GM23338 (cell line): ENCODE data around the gene STARD3. TPM values are rescaled to one million over a fixed set of nuclear protein-coding genes. Genes with fewer than 3 reads are reported as not detected.

Source experiments
- ATAC-seq: fragments of 200-7000 bp; cut with Tn5 transposase; 3 replicates; pipeline ENCODE4 v1.9.1; 2020
- DNase-seq: peaks from one replicate; pipeline ENCODE4 v3.0.0-alpha.2; 2015; ENCODE audit warnings: low spot score
- H2AFZ ChIP-seq: fragments of 200-600 bp; sonication (generic); 2 replicates; pipeline ENCODE4 v1.8.0; 2016; ENCODE audit warnings: antibody characterized with exemption, mild to moderate bottlenecking, moderate library complexity
- H3F3A ChIP-seq: fragments of 200-600 bp; sonication (generic); replicated peaks from 2 replicates; pipeline ENCODE4 v1.8.0; 2017; ENCODE audit warnings: antibody characterized with exemption, mixed run types, low read depth
- H3K27ac ChIP-seq: fragments of 200-600 bp; sonication (generic); 2 replicates; pipeline ENCODE4 v1.6.1; 2016; ENCODE audit warnings: low read depth
- H3K27me3 ChIP-seq: fragments of 200-600 bp; sonication (generic); 2 replicates; pipeline ENCODE4 v1.8.0; 2016; ENCODE audit warnings: mild to moderate bottlenecking, mixed run types, moderate library complexity; ENCODE audit not compliant: insufficient read depth
- H3K36me3 ChIP-seq: fragments of 200-600 bp; sonication (generic); 2 replicates; pipeline ENCODE4 v1.8.0; 2016; ENCODE audit warnings: mild to moderate bottlenecking; ENCODE audit not compliant: insufficient read depth
- H3K4me1 ChIP-seq: fragments of 200-600 bp; sonication (generic); 2 replicates; pipeline ENCODE4 v1.8.0; 2016; ENCODE audit warnings: mild to moderate bottlenecking, moderate library complexity; ENCODE audit not compliant: insufficient read depth
- H3K4me2 ChIP-seq: fragments of 200-600 bp; sonication (generic); 2 replicates; pipeline ENCODE4 v1.7.1; 2017; ENCODE audit warnings: mixed run types
- H3K4me3 ChIP-seq: fragments of 200-600 bp; sonication (generic); 2 replicates; pipeline ENCODE4 v1.6.1; 2016; ENCODE audit warnings: mixed run types
- H3K79me2 ChIP-seq: fragments of 200-600 bp; sonication (generic); replicated peaks from 2 replicates; pipeline ENCODE4 v1.8.0; 2017; ENCODE audit warnings: mild to moderate bottlenecking; ENCODE audit not compliant: insufficient read depth
- H3K9me2 ChIP-seq: fragments of 200-600 bp; sonication (generic); 2 replicates; pipeline ENCODE4 v1.8.0; 2017; ENCODE audit not compliant: insufficient read depth
- H4K20me1 ChIP-seq: fragments of 200-600 bp; sonication (generic); replicated peaks from 2 replicates; pipeline ENCODE4 v1.8.0; 2017; ENCODE audit warnings: mild to moderate bottlenecking; ENCODE audit not compliant: insufficient read depth
- H3K27ac Mint-ChIP-seq: 2 replicates; pipeline ENCODE4 v1.8.0; 2020; ENCODE audit warnings: inconsistent platforms, mild to moderate bottlenecking, moderate library complexity, mixed read lengths
- H3K27me3 Mint-ChIP-seq: 3 replicates; pipeline ENCODE4 v1.8.0; 2022; ENCODE audit warnings: low read depth, mild to moderate bottlenecking, moderate library complexity, mixed read lengths, inconsistent platforms; ENCODE audit not compliant: insufficient read depth, poor library complexity
- H3K36me3 Mint-ChIP-seq: 3 replicates; pipeline ENCODE4 v1.8.0; 2021; ENCODE audit warnings: low read depth, mild to moderate bottlenecking, inconsistent platforms, moderate library complexity, mixed read lengths
- H3K4me1 Mint-ChIP-seq: 3 replicates; pipeline ENCODE4 v1.8.0; 2020; ENCODE audit warnings: mild to moderate bottlenecking, inconsistent platforms, mixed read lengths
- H3K4me3 Mint-ChIP-seq: 3 replicates; pipeline ENCODE4 v1.8.0; 2021; ENCODE audit warnings: moderate library complexity, mild to moderate bottlenecking, inconsistent platforms, mixed read lengths
- H3K9me3 Mint-ChIP-seq: 3 replicates; pipeline ENCODE4 v1.8.0; 2020; ENCODE audit warnings: moderate library complexity, mild to moderate bottlenecking, inconsistent platforms, mixed read lengths
- CREB1 ChIP-seq: fragments of 250-450 bp; sonication (Bioruptor Pico); IDR thresholded peaks from 2 replicates; pipeline ENCODE4 v1.5.0; 2020; ENCODE audit warnings: low read depth, mild to moderate bottlenecking, moderate library complexity
- CTCF ChIP-seq, 2 experiments: fragments of 200-600 bp in 1 of 2; sonication (generic) in 1 of 2; conservative IDR thresholded peaks; 2 replicates each; pipeline versions ENCODE4 v1.5.1 to v1.6.1; 2016 to 2017; ENCODE audit warnings: antibody characterized with exemption in 2 of 2, low read depth in 2 of 2, mild to moderate bottlenecking in 2 of 2, moderate library complexity in 1 of 2
- ETS1 ChIP-seq: IDR thresholded peaks from 2 replicates; pipeline ENCODE4 v1.6.1; 2016; ENCODE audit warnings: antibody characterized with exemption
- EZH2phosphoT487 ChIP-seq: fragments of 200-600 bp; sonication (generic); IDR thresholded peaks from one replicate; pipeline ENCODE4 v1.8.1; 2018; ENCODE audit warnings: antibody characterized with exemption; ENCODE audit not compliant: unreplicated experiment
- JUNB ChIP-seq: IDR thresholded peaks from one replicate; pipeline ENCODE4 v1.6.1; 2016; ENCODE audit warnings: antibody characterized with exemption; ENCODE audit not compliant: unreplicated experiment
- POLR2AphosphoS5 ChIP-seq: IDR thresholded peaks from 2 replicates; pipeline ENCODE4 v1.6.1; 2016; ENCODE audit warnings: antibody characterized with exemption, low read depth
- REST ChIP-seq: IDR thresholded peaks from one replicate; pipeline ENCODE4 v1.6.1; 2018; ENCODE audit warnings: antibody characterized with exemption; ENCODE audit not compliant: unreplicated experiment
- STAT1 ChIP-seq: IDR thresholded peaks from one replicate; pipeline ENCODE4 v1.6.1; 2016; ENCODE audit warnings: antibody characterized with exemption; ENCODE audit not compliant: unreplicated experiment
- polyA plus RNA-seq: library from polyadenylated mRNA; unstranded; fragments of >200 nt; fragmentation: Nextera tagmentation; extraction: Ambion mirVana; gene quantifications from 2 replicates; pipeline ENCODE4 v1.2.1, GENCODE V29; 2016
- total RNA-seq: library from RNA; depleted of rRNA; stranded (reverse); fragments of >200 nt; shearing (Covaris generic); gene quantifications from 2 replicates; pipeline ENCODE4 v1.2.3, GENCODE V29; 2014

The STARD3 gene
- total and polyA plus RNA-seq, 2 experiments from 2014 or later, result 26.4 to 53.3 TPM

GRCh38 chr17:39675390-39676082 lies 38.6 kb downstream of the STARD3 start:
- ATAC-seq, result no peak

DNA sequence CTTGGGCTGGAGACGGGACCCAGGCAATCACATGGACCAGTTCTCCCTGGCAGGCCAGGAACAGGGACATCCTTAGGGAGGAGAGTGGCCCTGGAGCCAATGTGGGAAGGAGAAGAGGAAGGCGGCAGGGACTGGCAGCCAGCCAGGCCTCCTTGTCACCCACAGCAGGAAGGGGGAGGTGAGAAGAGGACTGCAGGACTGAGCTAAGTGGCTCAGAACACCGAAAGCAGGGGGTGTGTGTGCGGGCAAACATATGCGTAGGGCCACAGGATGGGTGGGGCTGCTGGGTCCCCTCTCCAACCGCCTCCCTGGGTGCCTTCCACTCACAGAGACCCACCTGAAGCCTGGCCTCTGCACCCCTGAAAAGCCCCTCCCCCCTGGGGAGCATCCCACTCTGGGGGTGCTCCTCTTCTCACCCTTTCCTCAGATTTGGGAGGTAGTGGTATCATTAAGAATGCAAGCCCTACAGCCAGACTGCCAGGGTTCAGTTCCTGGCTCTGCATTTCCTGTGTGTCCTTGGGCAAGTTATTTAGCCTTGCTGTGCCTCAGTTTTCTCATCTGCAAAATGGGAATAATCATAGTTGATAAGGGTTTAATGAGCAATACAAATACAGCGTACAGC lies 39.4 kb downstream of the STARD3 start:
- H3F3A ChIP-seq, result no peaks in the 10 kb centered on the region
- peaks cover 30% of the 10 kb centered on the region for H3K4me1 Mint-ChIP-seq
- peaks cover 27% of the 10 kb centered on the region for H3K27me3 Mint-ChIP-seq
- H3K27me3 ChIP-seq, result no peaks in the 10 kb centered on the region
- no peak overlapping the region for H2AFZ ChIP-seq
- peaks cover 16% of the 10 kb centered on the region; the same call in 2 of the 3 replicates for H3K36me3 Mint-ChIP-seq
- no peaks in the 10 kb centered on the region for H4K20me1 ChIP-seq
- TF ChIP-seq STAT1, result no peak
- TF ChIP-seq POLR2AphosphoS5, result no peak
- TF ChIP-seq EZH2phosphoT487, result no peak
- no peak for TF ChIP-seq ETS1
- no peak for TF ChIP-seq CREB1
- no peak for TF ChIP-seq JUNB
- TF ChIP-seq REST, result no peak
- no peak for TF ChIP-seq CTCF (conservative IDR thresholded peaks at IDR 0.05; ENCODE audit: low read depth in 2 of 2)
- H3K9me3 Mint-ChIP-seq, result no peaks in the 10 kb centered on the region
- H3K36me3 ChIP-seq, result no peaks in the 10 kb centered on the region
- no peak overlapping the region; the same call in 1 of the 2 replicates for H3K27ac Mint-ChIP-seq
- ATAC-seq (no peak), DNase-seq (no peak)
- no peak overlapping the region for H3K27ac ChIP-seq
- no peaks in the 10 kb centered on the region for H3K9me2 ChIP-seq
- H3K79me2 ChIP-seq, result no peaks in the 10 kb centered on the region
- no peak overlapping the region for H3K4me3 Mint-ChIP-seq
- H3K4me3 ChIP-seq, result no peak overlapping the region
- 0 out of 2 replicates have a peak, but pooled peaks cover 5% of the 10 kb centered on the region for H3K4me1 ChIP-seq
- no peak overlapping the region for H3K4me2 ChIP-seq

More at GRCh38 chr17:39675390-39676082, 38.6 kb downstream of the STARD3 start:
- H3K4me1 ChIP-seq, result 0 out of 2 replicates have a peak, but pooled peaks cover 5% of the 10 kb centered on the region
- no peaks in the 10 kb centered on the region for H3K36me3 ChIP-seq
- peaks cover 31% of the 10 kb centered on the region for H3K27me3 Mint-ChIP-seq
- H3K4me2 ChIP-seq, result no peak overlapping the region
- H3K9me3 Mint-ChIP-seq, result no peaks in the 10 kb centered on the region
- peaks cover 11% of the 10 kb centered on the region; the same call in 2 of the 3 replicates for H3K36me3 Mint-ChIP-seq
- no peaks in the 10 kb centered on the region for H3K9me2 ChIP-seq
- no peaks in the 10 kb centered on the region for H3K79me2 ChIP-seq
- H3K27ac Mint-ChIP-seq, result no peak overlapping the region; the same call in 1 of the 2 replicates
- no peaks in the 10 kb centered on the region for H3K27me3 ChIP-seq
- peaks cover 30% of the 10 kb centered on the region for H3K4me1 Mint-ChIP-seq
- H3K4me3 ChIP-seq, result no peak overlapping the region
- no peak for TF ChIP-seq CREB1
- TF ChIP-seq ETS1, result no peak
- no peaks in the 10 kb centered on the region for H4K20me1 ChIP-seq
- no peak overlapping the region for H2AFZ ChIP-seq
- peak overlapping the region; percentile 50; the same call in 1 of the 2 replicates for H3K27ac ChIP-seq
- no peak for DNase-seq
- H3K4me3 Mint-ChIP-seq, result no peak overlapping the region
- H3F3A ChIP-seq, result no peaks in the 10 kb centered on the region
